NK-92 treated with Interleukin-12 subunit alpha and Interleukin-12 subunit beta, amount 100 ng/mL, for 24 hours (cell line): ENCODE measurements around the gene NOXO1.
"Not testable (repeated sequence)": the region's sequence is repeated elsewhere in the genome, so short reads cannot be mapped to it uniquely, and the experiment has no call there.

ENCODE experiments used
- DNase-seq: peaks from one replicate; lab custom pipeline; 2025; lab: John Stamatoyannopoulos, UW

Gene NOXO1

GRCh38 chr16:1941162-1942046 is 39.9 kb downstream of the NOXO1 start:
- no peak for DNase-seq

GRCh38 chr16:1940273-1941161 is 40.8 kb downstream of the NOXO1 start:
- no peak for DNase-seq

GRCh38 chr16:1939833-1940232 is 41.4 kb downstream of the NOXO1 start:
- not testable (repeated sequence) for DNase-seq

DNA sequence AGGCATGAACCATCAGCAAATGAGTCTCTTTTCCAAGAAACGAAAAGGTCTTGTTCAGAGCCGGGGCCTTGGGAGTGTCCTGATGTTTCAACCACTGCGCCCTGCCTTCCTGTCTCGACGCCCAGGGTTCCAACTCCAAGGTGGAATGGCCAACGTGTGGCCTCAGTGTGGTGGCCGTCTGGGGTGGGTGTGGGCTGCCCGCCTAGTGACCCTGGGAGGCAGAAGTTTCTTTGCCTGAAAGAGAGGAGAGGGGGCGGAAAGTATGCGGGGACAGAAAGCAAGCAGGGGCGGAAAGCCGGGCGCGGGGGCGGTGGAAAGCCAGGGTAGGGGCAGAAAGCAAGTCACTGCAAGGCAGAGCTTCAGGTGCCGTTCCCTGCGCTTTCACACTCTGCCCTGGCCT is 42.4 kb downstream of the NOXO1 start:
- DNase-seq, result no peak

DNA sequence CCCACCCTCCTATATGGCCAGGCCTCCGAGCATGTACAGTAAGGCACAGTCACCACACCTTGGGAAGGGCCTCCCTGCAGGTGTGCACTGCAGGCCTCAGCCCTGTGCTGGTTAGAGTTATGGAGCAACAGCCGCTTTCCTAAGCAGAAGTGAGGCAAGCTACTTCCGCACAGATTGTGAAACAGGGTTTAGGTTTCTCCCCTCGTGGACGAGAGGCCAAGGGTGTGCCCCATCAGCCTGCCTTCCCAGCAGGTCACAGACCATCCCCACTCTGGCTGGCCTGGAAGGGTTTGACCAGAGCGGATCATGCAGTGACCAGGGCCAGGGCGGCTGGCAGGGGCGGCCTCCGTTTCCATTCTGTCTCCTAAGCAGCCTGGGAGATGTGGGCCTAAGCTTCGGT is 43.0 kb downstream of the NOXO1 start:
- no peak for DNase-seq

DNA sequence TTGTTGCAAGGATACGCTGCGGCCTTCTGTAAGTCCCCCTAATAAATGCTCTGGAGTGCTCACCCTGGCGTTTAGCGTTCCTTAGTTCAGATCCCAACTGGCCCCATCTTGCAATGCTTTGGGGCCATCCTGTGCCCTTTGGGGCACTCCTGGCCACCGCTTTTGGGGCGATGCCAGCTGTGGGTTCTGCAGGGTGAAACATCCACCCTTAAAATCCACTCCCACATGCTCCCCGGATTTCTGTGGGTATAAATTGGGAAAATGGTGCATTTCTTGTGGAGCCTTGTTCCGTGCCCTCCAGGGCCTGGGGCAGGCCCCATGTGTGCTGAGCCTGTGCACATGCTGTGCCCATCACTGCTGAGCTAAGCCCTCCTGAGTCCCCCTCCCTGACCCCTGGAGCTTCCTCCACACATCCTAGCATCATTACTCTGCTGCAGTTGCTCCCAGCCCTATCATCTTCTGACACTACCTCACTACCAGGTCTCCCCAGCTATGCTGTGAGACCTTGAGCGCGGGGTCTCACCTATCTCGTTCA is 44.3 kb downstream of the NOXO1 start:
- no peak for DNase-seq

DNA sequence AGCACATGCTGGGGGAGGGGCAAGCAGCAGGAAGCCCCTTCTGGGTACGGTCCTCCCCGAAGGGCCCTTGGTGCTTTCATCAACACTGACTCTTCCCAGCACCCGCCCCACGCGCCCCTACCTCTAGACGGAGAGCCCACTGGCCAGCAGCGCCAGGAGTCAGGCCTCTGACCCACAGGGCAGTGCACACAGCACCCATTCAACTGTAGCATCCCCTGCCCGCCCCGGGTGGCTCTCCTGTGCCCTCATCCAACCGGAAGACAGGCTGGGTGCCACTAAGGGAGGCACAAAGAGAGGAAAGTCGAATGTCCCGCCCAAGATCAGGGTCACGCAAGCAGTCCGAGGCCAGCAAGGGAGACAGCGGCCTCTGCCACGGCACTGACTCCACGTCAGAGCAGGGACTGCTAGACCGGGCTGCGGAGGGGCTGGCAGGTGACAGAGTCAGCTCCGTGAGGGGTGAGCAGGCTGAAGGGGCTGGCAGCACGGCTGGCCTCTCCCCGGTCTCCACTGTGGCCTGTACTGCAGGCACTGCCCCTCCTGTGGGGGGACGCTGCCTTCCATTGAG is 48.1 kb downstream of the NOXO1 start:
- no peak for DNase-seq

DNA sequence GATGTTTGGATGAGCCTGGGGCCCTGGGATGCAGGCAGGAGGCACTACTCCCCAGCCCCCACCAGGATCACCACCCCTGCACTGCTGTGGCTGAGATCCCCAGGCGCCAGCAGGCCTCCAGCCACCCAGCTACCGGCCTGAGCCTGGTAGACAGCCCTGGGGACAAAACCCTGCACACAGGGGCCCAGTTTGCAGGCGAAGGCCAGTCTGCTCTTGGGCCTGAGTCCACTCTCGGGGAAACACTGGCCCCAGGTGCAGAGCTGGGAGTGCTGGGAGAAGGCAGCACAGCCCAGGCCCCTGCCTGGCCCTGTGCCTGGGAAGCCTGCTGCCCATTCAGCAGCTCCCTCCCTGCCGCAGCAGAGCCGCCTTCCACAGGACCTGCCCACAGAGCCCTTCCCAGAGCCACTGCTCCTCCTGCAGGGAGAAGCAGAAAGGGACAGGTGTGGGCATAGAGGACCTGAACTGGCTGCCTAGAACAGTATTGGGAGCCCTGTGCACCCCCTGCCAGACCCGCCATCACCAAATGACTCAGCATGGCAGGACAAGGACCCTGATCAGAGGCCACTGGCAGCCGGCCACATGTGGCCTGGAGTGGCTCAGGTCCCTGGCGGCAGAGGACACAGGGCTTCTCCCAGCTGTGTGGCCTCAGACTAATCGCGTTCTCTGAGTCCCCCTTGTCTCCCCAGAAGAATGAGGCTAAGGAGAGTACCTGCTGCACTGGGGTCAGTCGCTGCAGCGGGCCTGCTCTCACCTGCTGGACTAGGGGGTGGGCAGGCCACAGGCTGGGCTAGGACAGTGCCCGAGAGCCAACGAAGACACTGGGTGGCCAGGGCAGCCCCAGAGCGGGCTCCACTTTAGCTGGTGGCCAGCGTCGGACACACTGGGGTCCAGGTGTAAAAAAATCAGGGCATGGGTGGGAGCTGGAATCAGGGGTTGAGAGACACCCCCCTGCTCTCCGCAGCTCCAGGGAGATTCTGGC is 48.9 kb downstream of the NOXO1 start:
- no peak for DNase-seq

- no peak for DNase-seq
Observed at GRCh38 chr16:1930338-1930720, 50.9 kb downstream of the NOXO1 start.

DNA sequence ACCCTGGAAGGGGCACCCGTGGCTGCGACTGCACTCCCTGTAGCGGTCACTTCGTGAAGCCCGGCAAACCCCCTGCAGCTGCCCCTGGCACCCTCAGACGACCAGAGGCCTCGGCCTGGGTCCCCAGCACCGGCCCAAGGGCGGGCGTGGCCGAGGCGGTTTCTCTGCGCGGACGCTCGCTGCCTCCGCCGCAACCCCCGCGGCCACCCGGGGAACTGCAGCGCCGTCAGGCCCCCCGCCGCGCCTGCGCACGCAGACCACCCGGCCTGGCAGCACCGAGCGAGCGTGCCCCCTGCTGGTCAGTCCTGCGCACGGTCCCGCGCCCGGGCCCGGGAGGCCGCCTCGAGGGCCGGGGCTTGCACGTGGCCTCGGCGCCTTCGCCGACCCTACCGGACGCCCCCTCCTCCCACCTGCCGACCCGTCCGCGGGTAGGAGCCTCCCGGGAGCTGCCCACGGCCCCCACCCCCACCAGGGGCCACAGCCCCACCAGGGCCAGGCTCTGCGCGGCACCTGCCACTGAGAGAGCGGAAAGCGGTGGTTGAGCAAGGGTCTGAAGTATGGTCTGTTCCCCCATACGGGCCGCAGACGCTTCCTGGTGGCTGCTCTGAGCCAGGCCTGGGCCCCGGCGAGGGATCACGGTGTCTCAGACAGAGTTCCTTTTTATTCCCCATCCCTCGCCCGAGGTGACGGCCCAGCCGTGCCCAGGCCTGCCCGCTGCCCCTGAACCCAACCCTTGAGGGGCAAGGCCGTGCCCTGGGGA is 51.5 kb downstream of the NOXO1 start:
- DNase-seq, result peak; percentile 79

DNA sequence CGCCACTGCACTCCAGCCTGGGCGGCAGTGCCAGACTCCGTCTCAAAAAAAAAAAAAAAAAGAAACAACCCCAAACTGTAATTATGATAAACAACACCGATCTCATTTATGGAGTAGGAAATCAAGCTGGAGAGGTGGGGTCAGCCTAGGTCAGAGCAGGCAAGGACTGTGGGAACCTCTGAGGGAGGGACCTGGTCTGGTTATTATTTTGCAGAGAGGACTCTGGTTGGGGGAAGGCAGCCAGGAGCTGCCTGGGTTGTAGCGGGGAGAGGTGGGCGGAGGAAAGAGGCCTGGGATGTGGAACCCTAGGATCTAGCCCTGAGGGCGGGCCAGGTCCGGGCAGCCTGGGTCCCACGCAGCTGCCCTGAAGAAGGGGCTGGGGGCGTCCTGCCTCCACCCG is 52.2 kb downstream of the NOXO1 start:
- no peak for DNase-seq
